B cell (primary cell): ENCODE measurements around the gene STYXL1.

ENCODE experiments used
- EZH2 ChIP-seq: IDR thresholded peaks from 2 replicates; pipeline ENCODE4 v1.6.1; 2012; ENCODE audit warnings: borderline replicate concordance, low read depth, mild to moderate bottlenecking, moderate library complexity, low read length; ENCODE audit not compliant: insufficient read depth, poor library complexity, severe bottlenecking
- TF ChIP-seq, protein P1 (sequence below): fragments of 200-600 bp; IDR thresholded peaks from one replicate; pipeline ENCODE4 v1.8.0; 2022; ENCODE audit warnings: antibody characterized with exemption, mild to moderate bottlenecking

DNA sequence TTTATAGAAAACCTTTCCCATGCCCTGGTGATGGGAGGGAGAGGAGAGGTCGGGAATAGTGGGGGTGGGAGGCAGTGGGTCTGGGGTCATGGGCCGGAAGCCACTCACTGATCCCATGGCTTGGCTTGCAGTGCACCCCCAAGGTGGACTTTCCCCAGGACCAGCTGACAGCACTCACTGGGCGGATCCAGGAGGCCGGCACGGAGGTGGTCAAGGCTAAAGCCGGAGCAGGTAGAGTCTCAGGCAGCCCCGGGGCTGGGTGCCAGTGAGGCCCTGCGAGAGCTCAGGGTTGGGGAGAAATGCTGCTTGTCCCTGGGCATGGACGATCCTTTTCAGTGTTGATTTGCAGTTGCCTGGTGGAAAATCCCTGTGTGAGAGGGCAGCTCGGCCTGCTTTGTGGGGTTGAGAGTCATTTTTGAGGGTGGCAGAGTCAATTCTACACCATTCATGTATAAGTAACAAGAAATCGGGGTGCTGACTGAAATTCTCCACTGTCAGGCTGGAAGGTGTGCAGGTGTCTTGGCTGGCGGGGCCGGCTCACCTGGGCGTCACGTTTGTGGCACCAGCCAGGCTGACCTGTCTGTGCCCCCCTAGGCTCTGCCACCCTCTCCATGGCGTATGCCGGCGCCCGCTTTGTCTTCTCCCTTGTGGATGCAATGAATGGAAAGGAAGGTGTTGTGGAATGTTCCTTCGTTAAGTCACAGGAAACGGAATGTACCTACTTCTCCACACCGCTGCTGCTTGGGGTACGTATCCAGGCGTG lies 16.6 kb upstream of the STYXL1 start:
- no peak for TF ChIP-seq EZH2
- TF ChIP-seq, protein P1, sequence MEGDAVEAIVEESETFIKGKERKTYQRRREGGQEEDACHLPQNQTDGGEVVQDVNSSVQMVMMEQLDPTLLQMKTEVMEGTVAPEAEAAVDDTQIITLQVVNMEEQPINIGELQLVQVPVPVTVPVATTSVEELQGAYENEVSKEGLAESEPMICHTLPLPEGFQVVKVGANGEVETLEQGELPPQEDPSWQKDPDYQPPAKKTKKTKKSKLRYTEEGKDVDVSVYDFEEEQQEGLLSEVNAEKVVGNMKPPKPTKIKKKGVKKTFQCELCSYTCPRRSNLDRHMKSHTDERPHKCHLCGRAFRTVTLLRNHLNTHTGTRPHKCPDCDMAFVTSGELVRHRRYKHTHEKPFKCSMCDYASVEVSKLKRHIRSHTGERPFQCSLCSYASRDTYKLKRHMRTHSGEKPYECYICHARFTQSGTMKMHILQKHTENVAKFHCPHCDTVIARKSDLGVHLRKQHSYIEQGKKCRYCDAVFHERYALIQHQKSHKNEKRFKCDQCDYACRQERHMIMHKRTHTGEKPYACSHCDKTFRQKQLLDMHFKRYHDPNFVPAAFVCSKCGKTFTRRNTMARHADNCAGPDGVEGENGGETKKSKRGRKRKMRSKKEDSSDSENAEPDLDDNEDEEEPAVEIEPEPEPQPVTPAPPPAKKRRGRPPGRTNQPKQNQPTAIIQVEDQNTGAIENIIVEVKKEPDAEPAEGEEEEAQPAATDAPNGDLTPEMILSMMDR, result no peak
